Mucosa of stomach (tissue), 1 donor: ENCODE measurements around the gene SSTR3.

Experiments
- H3K27me3 ChIP-seq: one replicate; pipeline ENCODE4 v1.7.0; 2013; ENCODE audit warnings: mild to moderate bottlenecking, low read length; ENCODE audit not compliant: control insufficient read depth, insufficient read depth
- H3K36me3 ChIP-seq: one replicate; pipeline ENCODE4 v1.7.0; 2013; ENCODE audit warnings: low read length; ENCODE audit not compliant: control insufficient read depth, insufficient read depth
- H3K4me1 ChIP-seq: one replicate; pipeline ENCODE4 v1.7.0; 2013; ENCODE audit warnings: mild to moderate bottlenecking, low read length; ENCODE audit not compliant: control insufficient read depth, insufficient read depth
- H3K4me3 ChIP-seq: one replicate; pipeline ENCODE4 v1.7.0; 2013; ENCODE audit warnings: low read length
- H3K9ac ChIP-seq: one replicate; pipeline ENCODE4 v1.7.0; 2013; ENCODE audit warnings: mild to moderate bottlenecking, low read length, moderate library complexity
- H3K9me3 ChIP-seq: one replicate; pipeline ENCODE4 v1.7.0; 2013; ENCODE audit warnings: mild to moderate bottlenecking, low read length, moderate library complexity; ENCODE audit not compliant: control insufficient read depth
- donor health status: Pancreatic carcinoma.

The SSTR3 gene

GRCh38 chr22:37190262-37190780 is 22.0 kb downstream of the SSTR3 start:
- Histone ChIP-seq H3K4me3 (no peak overlapping the region), H3K9ac (no peak overlapping the region), H3K9me3 (no peaks in the 10 kb centered on the region), H3K27me3 (no peaks in the 10 kb centered on the region), H3K36me3 (no peaks in the 10 kb centered on the region), H3K4me1 (peaks cover 44% of the 10 kb centered on the region)

DNA sequence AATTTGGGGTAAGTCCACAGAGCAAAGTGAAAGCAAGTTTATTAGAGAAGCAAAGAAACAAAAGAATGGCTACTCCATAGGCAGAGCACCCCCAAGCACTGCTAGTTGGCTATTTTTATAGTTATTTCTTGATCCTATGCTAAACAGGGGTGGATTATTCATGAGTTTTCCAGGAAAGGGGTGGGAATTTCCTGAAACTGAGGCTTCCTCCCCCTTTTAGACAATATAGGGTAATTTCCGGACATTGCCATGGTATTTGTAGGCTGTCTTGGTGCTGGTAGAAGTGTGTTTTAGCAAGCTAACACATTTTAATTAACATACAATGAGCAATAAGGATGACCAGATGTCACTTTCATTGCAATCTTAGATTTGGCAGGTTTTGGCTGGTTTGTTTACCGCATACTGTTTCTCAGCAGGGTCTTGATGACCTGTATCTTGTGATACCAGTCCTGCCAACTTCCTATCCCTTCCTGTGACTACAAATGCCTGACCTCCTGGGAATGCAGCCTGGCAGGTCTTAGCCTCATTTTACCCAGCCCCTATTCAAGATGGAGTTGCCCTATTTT is 23.3 kb downstream of the SSTR3 start:
- Histone ChIP-seq H3K9me3 (no peaks in the 10 kb centered on the region), H3K4me3 (no peak overlapping the region), H3K9ac (no peak overlapping the region)

DNA sequence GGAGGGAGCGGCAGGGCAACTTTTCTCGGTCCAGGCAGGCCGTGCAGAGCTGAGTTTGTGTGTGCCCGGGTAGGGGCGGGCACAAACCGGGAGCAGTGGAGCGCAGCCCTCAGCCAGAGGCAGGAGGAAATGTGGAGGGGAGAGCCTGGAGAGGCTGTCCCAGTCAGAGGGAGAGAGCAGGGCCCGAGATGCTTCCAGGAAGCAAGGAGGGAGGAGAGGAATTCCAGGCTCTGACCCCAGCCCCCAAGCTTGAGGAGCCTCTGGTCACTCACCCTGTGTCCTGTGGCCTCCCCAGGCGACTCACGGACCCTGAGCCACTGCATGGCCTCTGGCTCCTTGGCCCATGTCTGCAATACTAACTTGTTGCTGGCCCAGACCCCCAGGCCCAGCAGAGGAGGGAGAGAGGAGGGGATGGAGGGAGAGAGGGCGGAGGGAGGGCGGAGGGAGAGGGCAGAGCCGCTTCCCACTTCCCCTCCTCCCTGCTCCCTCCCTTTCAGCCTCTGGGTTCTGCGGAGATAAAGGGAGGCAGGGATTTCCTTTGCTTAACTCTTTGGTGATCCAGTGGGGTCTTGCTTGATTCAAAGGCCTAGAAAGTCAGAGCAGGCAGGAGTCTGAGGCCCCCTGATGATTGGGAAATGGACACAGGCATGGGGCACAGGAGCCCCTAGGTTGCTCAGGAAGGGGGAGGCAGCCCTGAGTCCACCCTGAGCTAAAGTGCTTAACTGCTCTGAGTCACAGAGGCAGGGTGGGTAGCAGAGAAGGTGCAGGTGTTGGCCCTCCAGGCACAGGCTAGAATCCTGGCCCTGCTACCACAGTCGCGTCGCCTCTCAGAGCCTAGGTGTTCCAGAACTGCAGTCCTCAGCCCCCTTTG is 24.2 kb downstream of the SSTR3 start, which contains the start of gene C1QTNF6:
TSS of gene C1QTNF6 (minus strand) at position 357 of the 871 bp plus-strand sequence. CDS start at position 323, 34 bp downstream.
- H3K9me3 ChIP-seq: no peaks in the 10 kb centered on the region
- peak within 1 kb of the TSS; percentile 18 for H3K4me3 ChIP-seq
- no peaks in the 10 kb centered on the region for H3K36me3 ChIP-seq
- H3K27me3 ChIP-seq: no peaks in the 10 kb centered on the region
- H3K9ac ChIP-seq: peak within 1 kb of the TSS; percentile 69
- H3K4me1 ChIP-seq: peaks cover 44% of the 10 kb centered on the region

More for the DNA sequence above, 23.3 kb downstream of the SSTR3 start:
- Histone ChIP-seq H3K36me3 (no peaks in the 10 kb centered on the region), H3K4me1 (peaks cover 44% of the 10 kb centered on the region), H3K27me3 (no peaks in the 10 kb centered on the region)

- H3K9me3 ChIP-seq: no peaks in the 10 kb centered on the region
- no peaks in the 10 kb centered on the region for H3K36me3 ChIP-seq
- peaks cover 44% of the 10 kb centered on the region for H3K4me1 ChIP-seq
- H3K27me3 ChIP-seq: no peaks in the 10 kb centered on the region
- peak overlapping the region; percentile 18 for H3K4me3 ChIP-seq
- H3K9ac ChIP-seq: peak overlapping the region; percentile 69
Measured at GRCh38 chr22:37187552-37187890, 24.8 kb downstream of the SSTR3 start.

DNA sequence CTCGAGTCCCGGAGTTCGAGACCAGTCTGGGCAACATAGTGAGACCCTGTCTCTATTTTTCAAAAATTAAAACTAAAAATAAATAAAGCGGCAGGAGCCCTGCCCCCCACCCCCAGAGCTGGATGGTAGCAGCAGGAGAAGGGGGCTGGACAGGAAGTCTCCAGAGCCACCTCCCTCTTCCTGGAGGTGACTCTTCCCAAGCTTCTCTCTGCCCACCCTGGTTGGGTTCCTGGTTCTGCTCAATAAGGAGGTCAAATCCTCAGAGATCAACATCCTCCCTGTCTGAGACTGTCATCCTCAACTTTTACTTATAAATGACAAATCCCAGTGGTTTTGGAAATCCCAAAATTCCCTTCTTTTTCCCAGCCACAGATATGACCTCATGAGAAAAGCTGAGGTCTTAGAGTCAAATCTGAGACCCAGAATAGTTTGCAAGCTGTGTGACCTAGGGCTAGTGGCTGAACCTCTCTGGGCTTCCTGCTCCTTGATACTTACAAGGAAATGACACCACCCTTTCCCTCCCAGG is 25.2 kb downstream of the SSTR3 start:
- H3K4me1 ChIP-seq: peaks cover 44% of the 10 kb centered on the region

GRCh38 chr22:37186228-37186996 is 25.9 kb downstream of the SSTR3 start:
- Histone ChIP-seq H3K36me3 (no peaks in the 10 kb centered on the region), H3K27me3 (no peaks in the 10 kb centered on the region), H3K9me3 (no peaks in the 10 kb centered on the region), H3K9ac (peak overlapping the region; percentile 5), H3K4me1 (peaks cover 44% of the 10 kb centered on the region), H3K4me3 (no peak overlapping the region)

More for the DNA sequence above, 25.2 kb downstream of the SSTR3 start:
- H3K9me3 ChIP-seq: no peaks in the 10 kb centered on the region
- H3K27me3 ChIP-seq: no peaks in the 10 kb centered on the region
- peak overlapping the region; percentile 18 for H3K4me3 ChIP-seq
- H3K36me3 ChIP-seq: no peaks in the 10 kb centered on the region
- peak overlapping the region; percentile 69 for H3K9ac ChIP-seq

DNA sequence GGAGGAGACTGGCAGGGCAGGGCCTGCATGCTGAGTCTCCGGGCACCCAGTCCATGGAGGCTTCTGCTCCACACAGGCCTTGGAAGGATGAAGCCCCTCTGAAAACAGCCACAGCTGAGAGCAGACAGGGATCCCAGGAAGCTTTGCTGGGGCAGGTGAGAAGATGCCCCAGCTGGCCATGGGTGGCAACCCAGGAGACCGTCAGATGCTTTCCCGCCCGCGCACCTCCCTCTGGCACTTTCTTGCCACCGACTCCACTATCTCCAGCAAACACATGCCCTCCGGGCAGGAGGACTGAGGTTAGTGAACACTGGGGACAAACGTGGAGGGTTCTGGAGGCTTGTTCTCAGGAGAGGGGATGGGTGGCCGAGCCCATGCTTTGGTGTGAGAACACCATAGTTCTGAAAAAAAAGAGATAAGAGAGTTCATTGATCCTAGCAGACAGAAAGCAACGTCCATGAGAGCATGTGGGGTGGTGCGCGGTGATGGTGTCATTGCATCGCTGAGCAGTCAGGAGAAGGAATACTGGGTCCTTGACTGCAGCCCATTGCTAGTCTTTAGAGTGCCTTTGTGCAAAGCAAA is 26.5 kb downstream of the SSTR3 start:
- Histone ChIP-seq H3K9me3 (no peaks in the 10 kb centered on the region), H3K4me1 (peaks cover 44% of the 10 kb centered on the region), H3K4me3 (no peak overlapping the region), H3K9ac (no peak overlapping the region), H3K27me3 (no peaks in the 10 kb centered on the region), H3K36me3 (no peaks in the 10 kb centered on the region)

GRCh38 chr22:37184816-37185541 is 27.3 kb downstream of the SSTR3 start:
- Histone ChIP-seq H3K4me3 (no peak overlapping the region), H3K9me3 (no peaks in the 10 kb centered on the region), H3K27me3 (no peaks in the 10 kb centered on the region), H3K4me1 (peaks cover 44% of the 10 kb centered on the region), H3K9ac (no peak overlapping the region), H3K36me3 (no peaks in the 10 kb centered on the region)

GRCh38 chr22:37184380-37184755 is 27.9 kb downstream of the SSTR3 start:
- Histone ChIP-seq H3K27me3 (no peaks in the 10 kb centered on the region), H3K9me3 (no peaks in the 10 kb centered on the region), H3K4me3 (no peak overlapping the region), H3K9ac (no peak overlapping the region), H3K36me3 (no peaks in the 10 kb centered on the region), H3K4me1 (peaks cover 42% of the 10 kb centered on the region)

DNA sequence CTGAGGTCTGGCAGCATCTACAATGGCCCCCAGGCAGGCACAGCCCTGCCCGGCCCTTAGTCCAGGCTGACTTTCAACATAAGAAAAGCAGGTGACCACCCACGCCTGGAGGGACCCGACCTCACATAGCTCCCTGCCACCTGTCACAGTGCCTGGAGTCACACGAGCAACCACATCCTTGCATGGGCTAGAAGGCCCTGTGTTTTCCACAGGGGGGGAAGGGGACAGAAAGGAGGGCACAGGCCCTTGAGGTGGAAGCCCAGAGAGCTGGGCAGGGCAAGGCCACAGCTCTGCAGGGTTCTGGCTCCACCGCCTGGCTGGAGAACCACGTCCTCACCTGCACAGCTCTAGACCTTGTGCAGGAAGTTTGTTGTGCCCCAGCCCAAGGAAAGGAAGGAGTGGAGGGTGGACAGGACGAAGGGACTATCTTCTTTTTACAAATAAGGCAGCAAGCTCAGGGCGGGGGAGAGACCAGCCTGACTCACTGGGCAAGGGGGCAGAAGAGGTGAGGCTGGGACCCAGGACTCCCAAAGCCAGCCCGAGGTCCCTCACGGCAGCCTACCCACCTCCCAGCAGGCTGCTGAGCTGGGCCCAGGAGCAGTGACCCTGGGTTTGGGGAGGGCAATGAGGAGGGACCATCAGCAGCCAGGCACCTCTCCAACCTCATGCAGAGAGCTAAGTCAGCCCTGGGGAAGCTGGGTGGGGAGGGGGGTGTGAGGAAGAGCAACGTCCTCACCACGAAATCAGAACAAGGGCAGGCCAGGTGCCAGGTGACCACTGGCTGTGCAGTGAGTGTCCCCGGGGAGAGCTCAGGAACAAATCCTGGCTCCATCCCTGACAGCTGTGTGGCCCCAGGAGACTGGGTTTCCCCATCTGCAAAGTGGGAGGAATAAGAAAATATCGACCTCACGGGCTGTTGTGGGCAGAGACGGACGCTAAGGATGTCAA is 28.6 kb downstream of the SSTR3 start:
- Histone ChIP-seq H3K27me3 (no peaks in the 10 kb centered on the region), H3K4me1 (peaks cover 41% of the 10 kb centered on the region), H3K36me3 (no peaks in the 10 kb centered on the region), H3K9ac (no peak overlapping the region), H3K4me3 (no peak overlapping the region), H3K9me3 (no peaks in the 10 kb centered on the region)
